A549 (cell line): ENCODE data around the gene TMEM95. TPM values are rescaled to one million over a fixed set of nuclear protein-coding genes. Genes with fewer than 3 reads are reported as not detected.

Experiments used
- ATAC-seq, 2 experiments: fragments of 200-7000 bp in 1 of 2; fragments of >200 bp in 1 of 2; cut with Nextera tagmentation in 1 of 2; cut with Tn5 transposase in 1 of 2; 3 replicates each; pipeline versions ENCODE4 v1.8.0 to v1.9.1; 2018 to 2020; ENCODE audit warnings: mild to moderate bottlenecking in 1 of 2, moderate library complexity in 1 of 2
- CTCF ChIA-PET: fragments of 300-600 bp; sonication (Branson Sonifier 250); formaldehyde crosslinking; extraction: SDS; loops from one replicate; lab custom pipeline; 2021; ENCODE audit warnings: antibody characterized with exemption, inconsistent platforms; lab: Yijun Ruan, JAX
- POLR2A ChIA-PET: fragments of 350-600 bp; formaldehyde crosslinking; extraction: SDS; loops from one replicate; lab custom pipeline; 2021; ENCODE audit warnings: antibody characterized with exemption, inconsistent platforms; lab: Yijun Ruan, JAX
- DNase-seq, 2 experiments: peaks; one replicate each; pipeline versions ENCODE4 v3.0.0 to v3.0.0-alpha.2; 2011 to 2016; ENCODE audit warnings: low read depth in 1 of 2, low spot score in 1 of 2
- FAIRE-seq: peaks from 2 replicates; lab custom pipeline; 2011; peaks lifted over from hg19 to GRCh38; lab: Jason Lieb, UNC
- H3K27ac ChIP-seq, 2 experiments: fragments of >200 bp; sonication (Bioruptor Twin); formaldehyde crosslinking; 3 replicates each; pipeline ENCODE4 v1.5.1; 2016 to 2017
- H3K4me1 ChIP-seq: fragments of >200 bp; sonication (Bioruptor Twin); formaldehyde crosslinking; 3 replicates; pipeline ENCODE4 v1.6.1; 2016
- H3K4me2 ChIP-seq: fragments of >200 bp; sonication (Bioruptor Twin); formaldehyde crosslinking; 3 replicates; pipeline ENCODE4 v1.6.1; 2016
- H3K4me3 ChIP-seq: fragments of >200 bp; sonication (Bioruptor Twin); formaldehyde crosslinking; 3 replicates; pipeline ENCODE4 v1.5.1; 2016
- H3K9me3 ChIP-seq: fragments of >200 bp; sonication (Bioruptor Twin); formaldehyde crosslinking; 3 replicates; pipeline ENCODE4 v1.6.1; 2016
- BHLHE40 ChIP-seq: IDR thresholded peaks from 2 replicates; pipeline ENCODE4 v1.6.1; 2012; ENCODE audit warnings: low read depth, low read length, inconsistent platforms
- CBX2 ChIP-seq: fragments of 200-600 bp; sonication (generic); IDR thresholded peaks from 2 replicates; pipeline ENCODE4 v1.6.1; 2016; ENCODE audit warnings: low read depth, mild to moderate bottlenecking, borderline replicate concordance
- CEBPB ChIP-seq, 2 experiments: fragments of >200 bp in 1 of 2; sonication (Bioruptor Twin) in 1 of 2; formaldehyde crosslinking in 1 of 2; IDR thresholded peaks; 2 replicates each; pipeline ENCODE4 v1.6.1; 2012 to 2016
- CHD2 ChIP-seq: fragments of 150-350 bp; IDR thresholded peaks from 2 replicates; pipeline ENCODE4 v1.6.1; 2014; ENCODE audit warnings: low read length; ENCODE audit not compliant: partially characterized antibody
- CTCF ChIP-seq: fragments of >200 bp; sonication (Bioruptor Twin); formaldehyde crosslinking; IDR thresholded peaks from 3 replicates; pipeline ENCODE4 v1.5.1; 2016
- E2F6 ChIP-seq: IDR thresholded peaks from 2 replicates; pipeline ENCODE4 v1.6.1; 2012; ENCODE audit warnings: low read depth, borderline replicate concordance
- FOSL2 ChIP-seq, 2 experiments: fragments of 450-650 bp in 1 of 2; fragments of >200 bp in 1 of 2; sonication (Bioruptor Twin) in 1 of 2; formaldehyde crosslinking; IDR thresholded peaks; 2 replicates each; pipeline versions ENCODE4 v1.5.0 to v1.6.1; 2016 to 2020; ENCODE audit warnings: mild to moderate bottlenecking in 1 of 2, moderate library complexity in 1 of 2
- FOXS1 ChIP-seq: fragments of 250-450 bp; sonication (Bioruptor Pico); IDR thresholded peaks from 2 replicates; pipeline ENCODE4 v1.5.0; 2020; ENCODE audit warnings: mild to moderate bottlenecking, moderate library complexity
- GATA3 ChIP-seq: IDR thresholded peaks from 2 replicates; pipeline ENCODE4 v1.6.1; 2012; ENCODE audit warnings: borderline replicate concordance
- HDAC2 ChIP-seq: fragments of 200-600 bp; sonication (generic); IDR thresholded peaks from 2 replicates; pipeline ENCODE4 v1.6.1; 2016
- HOXA7 ChIP-seq: fragments of 250-450 bp; sonication (Bioruptor Pico); IDR thresholded peaks from 2 replicates; pipeline ENCODE4 v1.5.0; 2020; ENCODE audit warnings: mild to moderate bottlenecking, moderate library complexity
- HOXB13 ChIP-seq: fragments of 250-450 bp; sonication (Bioruptor Pico); IDR thresholded peaks from 2 replicates; pipeline ENCODE4 v1.5.0; 2020; ENCODE audit warnings: low read depth, mild to moderate bottlenecking, moderate library complexity
- HOXB5 ChIP-seq: fragments of 250-450 bp; sonication (Bioruptor Pico); IDR thresholded peaks from 2 replicates; pipeline ENCODE4 v1.5.0; 2020; ENCODE audit warnings: mild to moderate bottlenecking, moderate library complexity
- KDM5A ChIP-seq: fragments of 200-600 bp; sonication (generic); IDR thresholded peaks from 2 replicates; pipeline ENCODE4 v1.6.1; 2016; ENCODE audit warnings: antibody characterized with exemption, mild to moderate bottlenecking
- MYC ChIP-seq: IDR thresholded peaks from 2 replicates; pipeline ENCODE4 v1.6.1; 2012; ENCODE audit warnings: mild to moderate bottlenecking, inconsistent platforms, low read length, improper control_type of control experiment, borderline replicate concordance
- POLR2AphosphoS2 ChIP-seq: conservative IDR thresholded peaks from 2 replicates; pipeline ENCODE4 v1.6.1; 2012; ENCODE audit warnings: low read length, improper control_type of control experiment, inconsistent platforms
- RCOR1 ChIP-seq: fragments of 150-350 bp; IDR thresholded peaks from 2 replicates; pipeline ENCODE4 v1.6.1; 2014; ENCODE audit warnings: antibody characterized with exemption, low read length, low read depth
- TFCP2L1 ChIP-seq: fragments of 250-450 bp; sonication (Bioruptor Pico); IDR thresholded peaks from 2 replicates; pipeline ENCODE4 v1.5.0; 2021; ENCODE audit warnings: mild to moderate bottlenecking
- TP53 ChIP-seq: fragments of 250-450 bp; sonication (Bioruptor Pico); IDR thresholded peaks from 2 replicates; pipeline ENCODE4 v1.5.0; 2021; ENCODE audit warnings: mild to moderate bottlenecking, moderate library complexity
- ZC3H11A ChIP-seq: fragments of 450-650 bp; IDR thresholded peaks from 2 replicates; pipeline ENCODE4 v1.6.1; 2014; ENCODE audit warnings: antibody characterized with exemption, mild to moderate bottlenecking
- WGBS: methylation state at CpG from one replicate; pipeline ENCODE4 v1.1.6; 2017; ENCODE audit errors: missing lambda C conversion rate; 5-methylcytosine and 5-hydroxymethylcytosine counted together
- polyA plus RNA-seq, 4 experiments: library from polyadenylated mRNA; depleted of rRNA in 3 of 4; stranded (reverse); fragments of >200 nt; fragmentation: RNase III in 1 of 4; extraction: RNeasy Plus Mini Kit Qiagen cat#74134 plus additional on column Dnase treatment in 1 of 4; gene quantifications; 2 replicates in 3 of 4; 3 replicates in 1 of 4; pipeline ENCODE4 v1.2.3, GENCODE V29; 2011 to 2017
- TF ChIP-seq, protein P1 (sequence below): fragments of >200 bp; sonication (Bioruptor Twin); formaldehyde crosslinking; IDR thresholded peaks from 3 replicates; pipeline ENCODE4 v1.6.1; 2016
- TF ChIP-seq, protein P2 (sequence below): fragments of 150-350 bp; IDR thresholded peaks from 2 replicates; pipeline ENCODE4 v1.6.1; 2014; ENCODE audit warnings: low read depth, mild to moderate bottlenecking, low read length
- TF ChIP-seq, protein P3 (sequence below): fragments of 250-450 bp; sonication (Bioruptor Pico); IDR thresholded peaks from 2 replicates; pipeline ENCODE4 v1.5.0; 2020; ENCODE audit warnings: low read depth, mild to moderate bottlenecking, moderate library complexity

TMEM95 gene
- polyA plus RNA-seq, 2 of the 4 experiments (the other 2 are of a cell fraction) = not detected

- H3K9me3 ChIP-seq = no peaks in the 10 kb centered on the region
- peak overlapping the region; percentile 90 for H3K4me2 ChIP-seq
- peaks cover 55% of the 10 kb centered on the region for H3K4me1 ChIP-seq
- ATAC-seq (peak; percentile 9 to 21; a peak in 4 of 6 replicates), DNase-seq (peak in 1 of 2 experiments; percentile 46), FAIRE-seq (no peak)
- H3K4me3 ChIP-seq = peak overlapping the region; percentile 75
- CTCF ChIA-PET = interaction anchor here (0.8 to 6.1 kb wide), 13 partner anchors 8 to 246 kb away, joined by 3 to 58 read pairs (median 5); partner anchors contain the start of gene SLC2A4
- TF ChIP-seq ZC3H11A = no peak
- TF ChIP-seq MYC = no peak
- TF ChIP-seq HDAC2 = no peak
- no peak for TF ChIP-seq CBX2
- 0 out of 2 replicates have a peak, but pooled peaks have one; percentile 1 for TF ChIP-seq GATA3
- TF ChIP-seq TFCP2L1 = peak; percentile 7; the same call in 1 of the 2 replicates
- TF ChIP-seq, protein P1, sequence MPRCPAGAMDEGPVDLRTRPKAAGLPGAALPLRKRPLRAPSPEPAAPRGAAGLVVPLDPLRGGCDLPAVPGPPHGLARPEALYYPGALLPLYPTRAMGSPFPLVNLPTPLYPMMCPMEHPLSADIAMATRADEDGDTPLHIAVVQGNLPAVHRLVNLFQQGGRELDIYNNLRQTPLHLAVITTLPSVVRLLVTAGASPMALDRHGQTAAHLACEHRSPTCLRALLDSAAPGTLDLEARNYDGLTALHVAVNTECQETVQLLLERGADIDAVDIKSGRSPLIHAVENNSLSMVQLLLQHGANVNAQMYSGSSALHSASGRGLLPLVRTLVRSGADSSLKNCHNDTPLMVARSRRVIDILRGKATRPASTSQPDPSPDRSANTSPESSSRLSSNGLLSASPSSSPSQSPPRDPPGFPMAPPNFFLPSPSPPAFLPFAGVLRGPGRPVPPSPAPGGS = no peak
- no peak for TF ChIP-seq FOSL2 (IDR thresholded peaks at IDR 0.05)
- TF ChIP-seq FOSL2 (CRISPR knock-in tag; IDR thresholded peaks at IDR 0.05) = no peak
- no peak for TF ChIP-seq CTCF
- TF ChIP-seq TP53 = no peak
- TF ChIP-seq CHD2 = peak; percentile 20
- no peak for TF ChIP-seq HOXB5 (CRISPR knock-in tag)
- TF ChIP-seq, all 56 proteins: peak for 3
- H3K27ac ChIP-seq = peak overlapping the region; percentile 88 to 95
- POLR2A ChIA-PET = interaction anchor here (0.5 to 4.0 kb wide), 8 partner anchors 8 to 403 kb away, joined by 3 to 22 read pairs (median 4); partner anchors contain the start of genes NEURL4 and TMEM256
- 38% methylated on average over 9 of the region's 9 CpGs for WGBS
Measured at GRCh38 chr17:7313890-7314718, 40.9 kb upstream of the TMEM95 start.

GRCh38 chr17:7314719-7315569 lies 40.0 kb upstream of the TMEM95 start, which contains the start of gene GPS2:
Gene GPS2, minus strand, starts transcription at chr17:7315360. Its CDS starts 308 bp downstream, at chr17:7315052.
- H3K27ac ChIP-seq = peak within 1 kb of the TSS; percentile 88 to 95
- H3K4me3 ChIP-seq = peak within 1 kb of the TSS; percentile 75
- ChIA-PET CTCF (interaction anchor here (0.8 to 6.1 kb wide), 8 partner anchors 8 to 245 kb away, joined by 3 to 58 read pairs (median 5); no protein-coding TSS in a partner anchor), POLR2A (interaction anchor here (0.5 to 4.0 kb wide), 4 partner anchors 15 to 404 kb away, joined by 3 to 22 read pairs (median 7); partner anchors contain the start of genes ACAP1 and NEURL4)
- peaks cover 47% of the 10 kb centered on the region for H3K4me1 ChIP-seq
- FAIRE-seq (no peak), DNase-seq (peak; percentile 93 to 95), ATAC-seq (peak; percentile 77 to 82)
- under 1% methylated on average over 58 of the region's 95 CpGs for WGBS
- H3K9me3 ChIP-seq = no peaks in the 10 kb centered on the region
- peak within 1 kb of the TSS; percentile 90 for H3K4me2 ChIP-seq
- no peak for TF ChIP-seq CBX2
- TF ChIP-seq CTCF = no peak
- TF ChIP-seq HOXB5 (CRISPR knock-in tag) = peak; percentile 51; the same call in 1 of the 2 replicates
- TF ChIP-seq E2F6 = peak; percentile 77
- no peak; the same call in 1 of the 2 replicates for TF ChIP-seq GATA3
- no peak for TF ChIP-seq HOXB13 (CRISPR knock-in tag)
- TF ChIP-seq TFCP2L1 = peak; percentile 89
- TF ChIP-seq HOXA7 = peak; percentile 75; the same call in 1 of the 2 replicates
- TF ChIP-seq BHLHE40 = peak; percentile 64; the same call in 1 of the 2 replicates
- TF ChIP-seq, protein P2, sequence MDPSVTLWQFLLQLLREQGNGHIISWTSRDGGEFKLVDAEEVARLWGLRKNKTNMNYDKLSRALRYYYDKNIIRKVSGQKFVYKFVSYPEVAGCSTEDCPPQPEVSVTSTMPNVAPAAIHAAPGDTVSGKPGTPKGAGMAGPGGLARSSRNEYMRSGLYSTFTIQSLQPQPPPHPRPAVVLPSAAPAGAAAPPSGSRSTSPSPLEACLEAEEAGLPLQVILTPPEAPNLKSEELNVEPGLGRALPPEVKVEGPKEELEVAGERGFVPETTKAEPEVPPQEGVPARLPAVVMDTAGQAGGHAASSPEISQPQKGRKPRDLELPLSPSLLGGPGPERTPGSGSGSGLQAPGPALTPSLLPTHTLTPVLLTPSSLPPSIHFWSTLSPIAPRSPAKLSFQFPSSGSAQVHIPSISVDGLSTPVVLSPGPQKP = no peak
- TF ChIP-seq CEBPB (IDR thresholded peaks at IDR 0.05) = no peak
- TF ChIP-seq POLR2AphosphoS2 = peak; percentile 87; the same call in 1 of the 2 replicates
- TF ChIP-seq KDM5A = no peak
- TF ChIP-seq FOXS1 (CRISPR knock-in tag) = no peak
- TF ChIP-seq, protein P3, sequence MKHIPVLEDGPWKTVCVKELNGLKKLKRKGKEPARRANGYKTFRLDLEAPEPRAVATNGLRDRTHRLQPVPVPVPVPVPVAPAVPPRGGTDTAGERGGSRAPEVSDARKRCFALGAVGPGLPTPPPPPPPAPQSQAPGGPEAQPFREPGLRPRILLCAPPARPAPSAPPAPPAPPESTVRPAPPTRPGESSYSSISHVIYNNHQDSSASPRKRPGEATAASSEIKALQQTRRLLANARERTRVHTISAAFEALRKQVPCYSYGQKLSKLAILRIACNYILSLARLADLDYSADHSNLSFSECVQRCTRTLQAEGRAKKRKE (CRISPR knock-in tag) = peak; percentile 62; the same call in 1 of the 2 replicates
- TF ChIP-seq RCOR1 = no peak
